ENCODE measurements around the gene B3GLCT.

B3GLCT gene

DNA sequence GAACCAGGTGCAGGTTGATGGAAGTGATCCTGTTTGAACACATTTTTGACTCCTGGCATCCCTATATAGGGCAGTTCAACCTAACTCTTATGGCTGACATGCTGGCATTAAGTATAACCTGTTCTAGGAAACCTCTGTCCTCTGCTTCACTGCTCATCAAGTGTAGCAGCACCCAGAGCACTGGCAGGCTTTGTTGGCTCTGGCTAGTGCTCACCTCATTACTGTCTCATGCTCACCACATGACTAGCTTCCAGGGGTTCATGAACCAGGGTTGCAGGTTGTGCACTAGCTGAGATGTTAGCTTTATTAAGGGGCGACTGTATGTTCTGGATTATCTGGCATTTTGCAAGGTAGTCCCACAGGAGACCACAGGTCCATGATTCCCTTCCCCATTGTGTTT is 63.6 kb downstream of the B3GLCT start:
- Histone ChIP-seq H3K27me3 (no peaks in the 10 kb centered on the region), H3K4me2 (no peak overlapping the region), H3K36me3 (no peaks in the 10 kb centered on the region), H4K20me1 (no peaks in the 10 kb centered on the region), H3K9me3 (peaks cover 4% of the 10 kb centered on the region; the same call in 1 of the 2 replicates), H3K27ac (no peak overlapping the region), H3K9ac (no peak overlapping the region), H3K4me1 (no peaks in the 10 kb centered on the region), H3K4me3 (no peak overlapping the region)
- no peak for TF ChIP-seq Cebpa-rat (IDR thresholded peaks at IDR 0.05)

DNA sequence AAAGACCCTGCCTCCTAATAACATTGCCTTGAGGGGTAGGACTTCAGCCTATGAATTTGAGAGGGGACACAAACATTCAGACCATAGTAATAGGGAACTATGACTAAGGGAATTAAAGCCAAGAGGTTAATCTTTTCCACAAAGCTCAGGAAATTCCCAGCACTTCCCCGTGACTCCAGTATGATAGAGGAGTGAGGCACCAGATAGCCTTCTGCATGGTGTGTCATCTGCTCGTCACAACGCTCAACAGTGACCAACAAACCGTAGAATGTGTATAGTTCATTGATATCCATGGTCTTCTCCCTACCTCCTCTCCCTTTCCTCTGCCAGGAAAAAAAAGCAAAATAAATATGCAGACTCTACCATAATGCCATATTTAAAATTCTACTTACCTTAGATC is 64.4 kb downstream of the B3GLCT start:
- no peak overlapping the region for H3K9ac ChIP-seq
- no peak overlapping the region for H3K4me2 ChIP-seq
- H3K4me3 ChIP-seq: no peak overlapping the region
- no peaks in the 10 kb centered on the region for H3K27me3 ChIP-seq
- no peak overlapping the region for H3K27ac ChIP-seq
- no peaks in the 10 kb centered on the region for H3K36me3 ChIP-seq
- TF ChIP-seq Cebpa-rat (IDR thresholded peaks at IDR 0.05): no peak
- no peaks in the 10 kb centered on the region for H3K9me3 ChIP-seq
- no peaks in the 10 kb centered on the region for H4K20me1 ChIP-seq
- no peaks in the 10 kb centered on the region for H3K4me1 ChIP-seq

DNA sequence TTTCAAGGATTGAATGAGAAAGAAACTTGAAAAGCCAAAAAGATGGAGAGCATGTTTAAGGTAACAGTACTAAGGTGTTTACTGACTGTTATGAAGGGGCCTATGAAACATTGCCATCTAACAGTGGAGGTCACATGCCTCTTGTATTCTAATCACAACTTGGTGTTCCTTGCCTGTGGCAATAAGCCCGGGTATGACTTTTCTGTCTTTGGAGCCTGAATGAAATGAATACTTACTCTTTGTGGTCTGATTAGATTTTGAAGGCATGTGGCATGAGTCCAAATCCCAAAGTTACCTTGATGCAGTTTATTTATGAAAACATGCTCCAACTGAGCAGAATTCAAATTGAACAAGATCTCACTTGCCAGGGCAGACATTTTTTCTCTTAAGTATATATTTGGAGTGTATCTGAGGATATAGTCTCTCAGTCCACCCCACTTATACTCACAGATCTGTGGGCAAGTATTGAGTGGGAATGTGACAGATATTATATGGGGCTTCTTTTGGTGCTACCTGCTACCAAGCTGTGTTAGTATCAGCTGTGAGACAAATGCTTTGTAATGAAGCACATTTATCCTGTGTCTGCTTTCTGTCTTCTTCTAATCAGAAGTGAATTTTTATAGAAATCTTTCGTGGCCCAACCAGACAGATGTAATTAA is 67.5 kb downstream of the B3GLCT start:
- Histone ChIP-seq H3K9me3 (peaks cover 21% of the 10 kb centered on the region), H3K36me3 (peaks cover 15% of the 10 kb centered on the region), H3K4me1 (no peaks in the 10 kb centered on the region), H3K27me3 (no peaks in the 10 kb centered on the region), H3K27ac (no peak overlapping the region), H4K20me1 (no peaks in the 10 kb centered on the region), H3K9ac (no peak overlapping the region), H3K4me2 (no peak overlapping the region), H3K4me3 (no peak overlapping the region)
- TF ChIP-seq Cebpa-rat (IDR thresholded peaks at IDR 0.05): no peak

DNA sequence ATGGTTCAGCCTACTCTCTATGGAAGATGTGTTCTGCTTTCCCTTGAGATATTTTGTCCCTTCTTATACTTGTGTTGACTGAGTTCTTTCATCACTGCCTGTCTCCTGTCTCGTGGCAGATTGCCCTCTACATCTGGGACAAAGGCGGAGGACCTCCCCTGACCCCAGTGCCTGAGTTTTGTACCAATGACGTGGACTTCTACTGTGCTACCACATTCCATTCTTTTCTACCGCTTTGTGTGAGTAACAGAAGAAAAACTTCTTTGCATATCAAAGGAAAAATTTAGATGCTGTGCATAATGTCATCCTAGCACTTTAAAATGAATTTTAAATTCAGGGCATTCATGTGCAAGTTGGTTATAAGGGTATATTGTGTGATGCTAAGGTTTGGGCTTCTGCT is 74.6 kb downstream of the B3GLCT start:
- peaks cover 25% of the 10 kb centered on the region for H3K36me3 ChIP-seq
- no peaks in the 10 kb centered on the region for H3K4me1 ChIP-seq
- no peak overlapping the region for H3K4me3 ChIP-seq
- no peak overlapping the region for H3K9ac ChIP-seq
- no peak overlapping the region for H3K27ac ChIP-seq
- H3K9me3 ChIP-seq: peaks cover 32% of the 10 kb centered on the region
- TF ChIP-seq Cebpa-rat (IDR thresholded peaks at IDR 0.05): no peak
- no peaks in the 10 kb centered on the region for H4K20me1 ChIP-seq
- no peak overlapping the region for H3K4me2 ChIP-seq
- H3K27me3 ChIP-seq: no peaks in the 10 kb centered on the region

DNA sequence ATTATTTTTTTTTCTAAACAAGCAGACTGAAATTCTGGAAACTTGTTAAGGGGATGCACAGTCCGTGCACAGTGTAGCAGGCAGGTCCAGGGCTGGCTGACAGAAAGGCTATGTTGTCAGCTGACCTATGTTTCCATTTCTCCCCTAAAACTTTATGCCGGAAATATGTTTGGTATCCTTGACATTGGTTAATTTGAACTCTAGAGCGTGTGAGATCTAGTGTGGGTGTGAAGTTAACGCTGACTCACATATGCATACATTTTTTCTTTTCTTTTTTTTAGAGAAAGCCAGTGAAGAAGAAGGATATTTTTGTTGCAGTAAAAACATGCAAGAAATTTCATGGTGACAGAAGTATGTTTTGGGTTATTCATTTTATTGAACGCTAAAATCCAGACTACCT is 76.6 kb downstream of the B3GLCT start:
- no peak overlapping the region for H3K4me3 ChIP-seq

GRCh38 chr13:31278869-31279268 is 79.1 kb downstream of the B3GLCT start:
- Histone ChIP-seq H3K27ac (no peak overlapping the region), H4K20me1 (no peaks in the 10 kb centered on the region), H3K27me3 (no peaks in the 10 kb centered on the region), H3K4me2 (no peak overlapping the region), H3K4me3 (no peak overlapping the region), H3K9ac (no peak overlapping the region), H3K36me3 (peaks cover 10% of the 10 kb centered on the region; the same call in 1 of the 2 replicates), H3K4me1 (no peaks in the 10 kb centered on the region), H3K9me3 (peaks cover 20% of the 10 kb centered on the region)
- TF ChIP-seq Cebpa-rat (IDR thresholded peaks at IDR 0.05): no peak

More for the DNA sequence above, 76.6 kb downstream of the B3GLCT start:
- H3K27ac ChIP-seq: no peak overlapping the region
- peaks cover 23% of the 10 kb centered on the region for H3K9me3 ChIP-seq
- H3K4me1 ChIP-seq: no peaks in the 10 kb centered on the region
- no peaks in the 10 kb centered on the region for H3K27me3 ChIP-seq
- H3K36me3 ChIP-seq: peaks cover 10% of the 10 kb centered on the region; the same call in 1 of the 2 replicates
- H4K20me1 ChIP-seq: no peaks in the 10 kb centered on the region
- no peak overlapping the region for H3K4me2 ChIP-seq
- TF ChIP-seq Cebpa-rat (IDR thresholded peaks at IDR 0.05): no peak
- no peak overlapping the region for H3K9ac ChIP-seq

DNA sequence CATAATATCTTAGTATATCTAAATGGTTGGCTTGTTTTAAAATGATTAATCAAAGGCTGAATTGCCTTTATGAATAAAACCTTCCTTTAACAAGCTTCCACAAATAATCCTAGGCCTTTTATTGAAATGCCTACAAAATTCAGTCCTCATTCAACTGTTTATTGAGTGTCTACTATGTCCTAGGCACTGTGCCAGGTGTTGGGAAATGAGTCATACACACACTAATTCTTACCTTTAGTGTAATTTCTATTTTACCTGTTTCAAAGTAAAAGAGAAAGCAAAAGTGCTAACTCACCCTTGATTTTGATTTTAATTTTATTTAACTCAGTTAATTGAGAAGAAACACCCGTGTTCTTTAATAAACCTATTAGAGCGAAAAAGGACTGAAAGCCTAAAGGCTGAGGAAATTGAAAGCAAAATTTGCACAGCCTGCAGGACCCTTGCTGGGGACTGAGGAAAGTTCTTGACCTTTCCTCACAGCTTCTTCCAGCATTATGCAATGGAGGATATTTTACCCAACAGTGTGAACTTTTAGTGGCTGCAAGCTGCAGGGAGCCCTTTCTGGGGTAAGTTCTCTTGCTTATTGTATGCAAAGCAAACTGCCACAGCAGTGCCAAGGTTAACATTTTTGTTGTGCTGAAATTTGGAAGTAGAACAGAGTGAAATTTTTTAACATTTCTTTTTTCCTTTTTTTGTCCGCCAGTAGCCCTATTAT is 83.1 kb downstream of the B3GLCT start:
- H3K36me3 ChIP-seq: peaks cover 7% of the 10 kb centered on the region; the same call in 1 of the 2 replicates
- H4K20me1 ChIP-seq: no peaks in the 10 kb centered on the region
- no peak for TF ChIP-seq Cebpa-rat (IDR thresholded peaks at IDR 0.05)
- H3K4me2 ChIP-seq: no peak overlapping the region
- no peak overlapping the region for H3K4me3 ChIP-seq
- no peaks in the 10 kb centered on the region for H3K27me3 ChIP-seq
- peaks cover 20% of the 10 kb centered on the region for H3K9me3 ChIP-seq
- H3K4me1 ChIP-seq: no peaks in the 10 kb centered on the region
- H3K27ac ChIP-seq: no peak overlapping the region
- no peak overlapping the region for H3K9ac ChIP-seq

DNA sequence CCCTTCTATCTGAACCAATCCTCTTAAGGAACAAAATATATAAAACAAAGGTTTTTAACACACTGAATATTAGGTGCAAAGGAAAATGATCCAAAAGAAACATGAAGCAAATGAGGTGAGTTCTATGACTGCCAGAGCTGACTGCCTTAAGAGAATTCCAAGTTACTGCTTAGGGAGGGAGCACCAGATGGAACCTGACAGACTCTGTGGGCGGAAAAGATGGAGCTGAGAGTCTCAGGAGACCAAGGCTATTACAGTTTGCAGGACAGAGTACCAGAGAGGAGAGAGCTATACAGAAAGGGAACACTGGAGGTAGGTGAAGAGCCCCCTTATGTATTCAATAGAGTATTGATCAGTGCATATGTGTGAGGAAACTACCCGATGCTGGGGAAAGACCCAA is 87.2 kb downstream of the B3GLCT start:
- H3K9me3 ChIP-seq: peaks cover 25% of the 10 kb centered on the region
- H3K27ac ChIP-seq: no peak overlapping the region
- H3K4me3 ChIP-seq: no peak overlapping the region
- no peaks in the 10 kb centered on the region for H3K4me1 ChIP-seq
- no peaks in the 10 kb centered on the region for H4K20me1 ChIP-seq
- H3K27me3 ChIP-seq: no peaks in the 10 kb centered on the region
- no peak overlapping the region for H3K4me2 ChIP-seq
- no peak overlapping the region for H3K9ac ChIP-seq
- no peak for TF ChIP-seq Cebpa-rat (IDR thresholded peaks at IDR 0.05)
- peaks cover 13% of the 10 kb centered on the region; the same call in 1 of the 2 replicates for H3K36me3 ChIP-seq

- H3K36me3 ChIP-seq: no peaks in the 10 kb centered on the region
- H3K4me1 ChIP-seq: no peaks in the 10 kb centered on the region
- H3K27ac ChIP-seq: no peak overlapping the region
- H3K4me2 ChIP-seq: no peak overlapping the region
- no peaks in the 10 kb centered on the region for H4K20me1 ChIP-seq
- H3K9me3 ChIP-seq: peaks cover 11% of the 10 kb centered on the region
- no peaks in the 10 kb centered on the region for H3K27me3 ChIP-seq
- no peak overlapping the region for H3K9ac ChIP-seq
- no peak overlapping the region for H3K4me3 ChIP-seq
- no peak for TF ChIP-seq Cebpa-rat (IDR thresholded peaks at IDR 0.05)
These were observed 101.3 kb downstream of the B3GLCT start for GRCh38 chr13:31301119-31301518.

DNA sequence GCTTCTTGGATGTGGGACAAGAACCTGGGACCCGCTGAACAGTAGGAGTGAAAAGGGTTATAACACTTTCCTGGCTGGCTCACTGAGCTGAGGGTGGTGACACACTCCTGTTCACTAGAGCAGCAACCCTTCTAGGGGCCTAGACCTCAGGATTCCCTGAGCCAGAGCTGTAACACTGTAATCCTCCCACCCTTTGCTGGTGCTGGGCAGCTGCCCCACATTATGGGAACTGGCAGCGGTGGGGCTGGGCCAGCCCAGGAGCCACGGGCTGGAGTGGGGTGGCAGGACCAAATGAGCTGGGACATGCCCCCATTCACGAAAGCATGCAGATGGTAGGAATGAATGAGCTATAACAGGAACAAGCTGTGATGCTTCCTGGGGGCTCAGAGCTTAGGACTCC is 110.6 kb downstream of the B3GLCT start:
- Histone ChIP-seq H3K36me3 (peaks cover 19% of the 10 kb centered on the region; the same call in 1 of the 2 replicates), H3K9me3 (peaks cover 44% of the 10 kb centered on the region), H4K20me1 (no peaks in the 10 kb centered on the region), H3K9ac (no peak overlapping the region), H3K4me1 (no peaks in the 10 kb centered on the region), H3K4me2 (no peak overlapping the region), H3K27me3 (no peaks in the 10 kb centered on the region), H3K4me3 (no peak overlapping the region), H3K27ac (no peak overlapping the region)
- TF ChIP-seq Cebpa-rat (IDR thresholded peaks at IDR 0.05): no peak
